ENCODE data around the gene SMYD3.

DNA sequence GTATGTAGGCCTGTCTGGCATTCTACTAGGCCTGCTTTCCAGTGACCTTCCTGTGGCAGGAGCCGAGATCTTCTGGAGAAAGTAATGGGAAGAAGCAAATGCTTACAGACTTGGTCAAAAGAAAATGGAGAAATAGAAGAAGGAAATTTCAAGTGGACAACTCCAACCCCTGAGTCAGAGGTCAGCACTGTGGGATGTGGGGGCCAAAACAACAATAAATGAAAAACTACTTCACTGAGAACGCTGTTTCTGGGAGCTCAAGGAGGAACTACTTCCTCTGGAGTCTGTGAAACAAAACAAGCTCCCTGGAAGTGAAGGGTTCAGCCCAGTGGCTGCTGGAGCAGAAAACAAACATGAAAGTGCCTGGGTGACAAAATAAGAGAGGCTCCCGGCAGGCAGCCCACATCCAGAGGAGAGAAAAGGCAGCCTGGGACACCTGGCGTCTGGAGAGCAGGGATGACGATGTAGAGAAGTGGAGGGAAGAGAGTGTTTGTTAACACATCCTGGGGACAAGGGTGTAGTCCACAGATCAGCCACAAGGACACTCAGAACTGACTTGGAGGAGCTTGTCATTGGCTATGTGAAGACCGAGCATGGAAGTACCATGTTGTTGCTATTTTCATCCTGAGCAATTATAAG, 355.2 kb downstream of the SMYD3 start:
- TF ChIP-seq SP1 (IDR thresholded peaks at IDR 0.05) (no peak), ZNF384 (IDR thresholded peaks at IDR 0.05) (no peak), LEF1 (IDR thresholded peaks at IDR 0.05; ENCODE audit: borderline replicate concordance) (no peak), TARDBP (IDR thresholded peaks at IDR 0.05) (no peak)

All from HEK293T (cell line).